Transverse colon (tissue), 3 donors: ENCODE data around the gene AKAP13.

Experiments
- EP300 ChIP-seq: sonication (generic); formaldehyde crosslinking; IDR thresholded peaks from one replicate; pipeline ENCODE4 v1.6.1; 2017; ENCODE audit warnings: antibody characterized with exemption, low read depth
- TF ChIP-seq, protein P1 (sequence below), 5 experiments: fragments of 200-600 bp in 3 of 5; fragments of 450-650 bp in 2 of 5; sonication (generic) in 3 of 5; IDR thresholded peaks; 1 replicate in 2 of 5; 2 replicates in 3 of 5; pipeline ENCODE4 v1.5.1; 2016 to 2017; ENCODE audit warnings: antibody characterized with exemption in 5 of 5, inconsistent platforms in 3 of 5, mild to moderate bottlenecking in 2 of 5, moderate library complexity in 1 of 5

DNA sequence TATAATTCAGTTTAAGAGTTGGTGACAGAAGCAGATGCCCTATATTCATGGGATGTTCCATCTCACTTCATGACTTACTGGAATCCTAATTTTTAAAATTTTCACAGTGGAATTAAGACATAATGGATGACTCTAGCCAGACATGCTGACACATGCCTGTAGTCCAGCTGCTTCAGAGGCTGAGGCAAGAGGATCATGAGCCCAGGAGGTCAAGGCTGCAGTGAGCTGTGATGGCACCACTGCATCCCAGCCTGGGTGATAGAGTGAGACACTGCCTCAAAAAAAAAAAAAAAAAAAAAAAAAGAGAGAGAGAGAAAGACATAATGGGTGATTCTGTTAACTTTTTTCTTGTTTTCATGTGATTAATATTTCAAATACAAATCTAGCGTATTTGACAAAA lies 290.8 kb downstream of the AKAP13 start:
- TF ChIP-seq, protein P1, sequence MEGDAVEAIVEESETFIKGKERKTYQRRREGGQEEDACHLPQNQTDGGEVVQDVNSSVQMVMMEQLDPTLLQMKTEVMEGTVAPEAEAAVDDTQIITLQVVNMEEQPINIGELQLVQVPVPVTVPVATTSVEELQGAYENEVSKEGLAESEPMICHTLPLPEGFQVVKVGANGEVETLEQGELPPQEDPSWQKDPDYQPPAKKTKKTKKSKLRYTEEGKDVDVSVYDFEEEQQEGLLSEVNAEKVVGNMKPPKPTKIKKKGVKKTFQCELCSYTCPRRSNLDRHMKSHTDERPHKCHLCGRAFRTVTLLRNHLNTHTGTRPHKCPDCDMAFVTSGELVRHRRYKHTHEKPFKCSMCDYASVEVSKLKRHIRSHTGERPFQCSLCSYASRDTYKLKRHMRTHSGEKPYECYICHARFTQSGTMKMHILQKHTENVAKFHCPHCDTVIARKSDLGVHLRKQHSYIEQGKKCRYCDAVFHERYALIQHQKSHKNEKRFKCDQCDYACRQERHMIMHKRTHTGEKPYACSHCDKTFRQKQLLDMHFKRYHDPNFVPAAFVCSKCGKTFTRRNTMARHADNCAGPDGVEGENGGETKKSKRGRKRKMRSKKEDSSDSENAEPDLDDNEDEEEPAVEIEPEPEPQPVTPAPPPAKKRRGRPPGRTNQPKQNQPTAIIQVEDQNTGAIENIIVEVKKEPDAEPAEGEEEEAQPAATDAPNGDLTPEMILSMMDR (IDR thresholded peaks at IDR 0.05): no peak
- no peak for TF ChIP-seq EP300
